ENCODE results near the gene RBM20.

- TF ChIP-seq EZH2 (optimal IDR thresholded peaks at IDR 0.05; ENCODE audit: low read depth, low read length) (no peak), EZH2phosphoT487 (IDR thresholded peaks at IDR 0.05; ENCODE audit: low read length) (no peak)
Measured at GRCh38 chr10:110793886-110794285, 149.8 kb downstream of the RBM20 start.

Data from MM.1S (cell line).